Stimulated activated CD8-positive, alpha-beta memory T cell treated with anti-CD3 and anti-CD28 coated beads, Interleukin-2, amount 100 ng/mL, for 1 hour (primary cell): ENCODE data around the gene MAB21L3.

Experiments
- DNase-seq, 2 donors: peaks; one replicate each; pipeline ENCODE4 v3.0.0-alpha.2; 2020; ENCODE audit warnings: low read depth in 2 of 2

Gene MAB21L3

GRCh38 chr1:116110567-116111523 is at the start of gene MAB21L3:
MAB21L3 (plus strand) TSS chr1:116111399; CDS start chr1:116112616, 1,217 bp downstream.
- DNase-seq: no peak

GRCh38 chr1:116062201-116062600 is 49.0 kb upstream of the MAB21L3 start:
- no peak for DNase-seq

GRCh38 chr1:116064616-116065015 is 46.6 kb upstream of the MAB21L3 start:
- no peak for DNase-seq

GRCh38 chr1:116066868-116067565 is 44.2 kb upstream of the MAB21L3 start:
- DNase-seq: no peak

- DNase-seq: no peak
Measured at GRCh38 chr1:116067566-116067890, 43.7 kb upstream of the MAB21L3 start.

- DNase-seq: no peak
Measured at GRCh38 chr1:116075575-116075974, 35.6 kb upstream of the MAB21L3 start.

- DNase-seq: no peak
Measured at GRCh38 chr1:116075990-116076389, 35.2 kb upstream of the MAB21L3 start.

GRCh38 chr1:116076831-116077230 is 34.4 kb upstream of the MAB21L3 start:
- no peak for DNase-seq

- no peak for DNase-seq
Measured at GRCh38 chr1:116078699-116079223, 32.4 kb upstream of the MAB21L3 start.

- no peak for DNase-seq
Measured at GRCh38 chr1:116087628-116088027, 23.6 kb upstream of the MAB21L3 start.

- DNase-seq: no peak
Measured at GRCh38 chr1:116089870-116090269, 21.3 kb upstream of the MAB21L3 start.

- no peak for DNase-seq
Measured at GRCh38 chr1:116091083-116091482, 20.1 kb upstream of the MAB21L3 start.

- DNase-seq: no peak
Measured at GRCh38 chr1:116092752-116093489, 18.3 kb upstream of the MAB21L3 start.

GRCh38 chr1:116095027-116095426 is 16.2 kb upstream of the MAB21L3 start:
- no peak for DNase-seq

- DNase-seq: no peak
Measured at GRCh38 chr1:116096013-116096618, 15.1 kb upstream of the MAB21L3 start.

- no peak for DNase-seq
Measured at GRCh38 chr1:116097626-116098025, 13.6 kb upstream of the MAB21L3 start.

- DNase-seq: no peak
Measured at GRCh38 chr1:116099379-116099778, 11.8 kb upstream of the MAB21L3 start.

- no peak for DNase-seq
Measured at GRCh38 chr1:116099919-116100318, 11.3 kb upstream of the MAB21L3 start.

- no peak for DNase-seq
Measured at GRCh38 chr1:116104667-116105066, 6.5 kb upstream of the MAB21L3 start.

GRCh38 chr1:116105996-116106395 is 5.2 kb upstream of the MAB21L3 start:
- no peak for DNase-seq

- no peak for DNase-seq
Measured at GRCh38 chr1:116106646-116107045, 4.6 kb upstream of the MAB21L3 start.

- no peak for DNase-seq
Measured at GRCh38 chr1:116107371-116107770, 3.8 kb upstream of the MAB21L3 start.
